SKM-1 (cell line): ENCODE data around the gene RFC2.

Experiments
- DNase-seq: peaks from one replicate; lab custom pipeline; 2025; ENCODE audit not compliant: unreplicated experiment; lab: John Stamatoyannopoulos, UW

Gene RFC2

GRCh38 chr7:74254129-74254857 lies at the start of gene RFC2:
RFC2 (minus strand) TSS chr7:74254399; CDS start chr7:74254383, 16 bp downstream.
- DNase-seq, result peak; percentile 83

GRCh38 chr7:74302745-74303221 lies 48.6 kb upstream of the RFC2 start:
- DNase-seq, result no peak

GRCh38 chr7:74300926-74301325 lies 46.7 kb upstream of the RFC2 start:
- DNase-seq, result no peak

GRCh38 chr7:74299401-74299800 lies 45.2 kb upstream of the RFC2 start:
- no peak for DNase-seq

GRCh38 chr7:74297516-74298233 lies 43.5 kb upstream of the RFC2 start:
- no peak for DNase-seq

GRCh38 chr7:74294191-74294998 lies 40.2 kb upstream of the RFC2 start:
- no peak for DNase-seq

- no peak for DNase-seq
Measured at GRCh38 chr7:74293577-74293908, 39.3 kb upstream of the RFC2 start.

- DNase-seq, result no peak
Measured at GRCh38 chr7:74292757-74293576, 38.8 kb upstream of the RFC2 start.

- no peak for DNase-seq
Measured at GRCh38 chr7:74291535-74291934, 37.3 kb upstream of the RFC2 start.

GRCh38 chr7:74290981-74291441 lies 36.8 kb upstream of the RFC2 start:
- no peak for DNase-seq

- DNase-seq, result no peak
Measured at GRCh38 chr7:74290553-74290950, 36.4 kb upstream of the RFC2 start.

GRCh38 chr7:74289659-74290552 lies 35.7 kb upstream of the RFC2 start:
- no peak for DNase-seq

GRCh38 chr7:74289018-74289658 lies 34.9 kb upstream of the RFC2 start, which contains the start of gene CLIP2:
CLIP2 (plus strand) TSS chr7:74289407; CDS start chr7:74317547, 28,140 bp downstream.
- peak; percentile 40 for DNase-seq

- no peak for DNase-seq
Measured at GRCh38 chr7:74288034-74288881, 34.1 kb upstream of the RFC2 start.

GRCh38 chr7:74287303-74288033 lies 33.3 kb upstream of the RFC2 start:
- no peak for DNase-seq

GRCh38 chr7:74286131-74286530 lies 31.9 kb upstream of the RFC2 start:
- no peak for DNase-seq

- no peak for DNase-seq
Measured at GRCh38 chr7:74284781-74285259, 30.6 kb upstream of the RFC2 start.
